IMR-90 (cell line): ENCODE results near the gene BAIAP2. TPM values are rescaled to one million over a fixed set of nuclear protein-coding genes. Genes with fewer than 3 reads are reported as not detected.

ENCODE experiments used
- ATAC-seq: fragments of 200-7000 bp; cut with Tn5 transposase; 2 replicates; pipeline ENCODE4 v1.9.1; 2020; ENCODE audit warnings: low read depth, mild to moderate bottlenecking, moderate library complexity
- BruUV-seq: library from RNA; stranded (reverse); fragments of 400-500 nt; replicated peaks from 2 replicates; lab custom pipeline; 2021; lab: Mats Ljungman, UMichigan
- CTCF ChIA-PET: fragments of 300-600 bp; formaldehyde crosslinking; extraction: SDS; loops from one replicate; lab custom pipeline; 2021; ENCODE audit warnings: antibody characterized with exemption; lab: Yijun Ruan, JAX
- POLR2A ChIA-PET: fragments of 300-600 bp; sonication (Branson Sonifier 250); formaldehyde crosslinking; loops from one replicate; lab custom pipeline; 2022; ENCODE audit warnings: antibody characterized with exemption; ENCODE audit not compliant: unreplicated experiment; lab: Charles Lee
- DNase-seq: peaks from one replicate; pipeline ENCODE4 v3.0.0; 2013
- H2AFZ ChIP-seq: replicated peaks from 2 replicates; pipeline ENCODE3; 2013; ENCODE audit warnings: low read length, mild to moderate bottlenecking; ENCODE audit not compliant: poor library complexity
- H2AK5ac ChIP-seq: 2 replicates; pipeline ENCODE4 v1.6.1; 2013; ENCODE audit warnings: low read depth, low read length, inconsistent platforms
- H2AK9ac ChIP-seq: replicated peaks from 2 replicates; pipeline ENCODE3; 2013; ENCODE audit warnings: mild to moderate bottlenecking, low read depth, low read length, moderate library complexity; ENCODE audit not compliant: poor library complexity
- H2BK120ac ChIP-seq: 2 replicates; pipeline ENCODE4 v1.6.1; 2013; ENCODE audit warnings: low read depth, low read length, inconsistent platforms
- H2BK15ac ChIP-seq: 3 replicates; pipeline ENCODE4 v1.6.1; 2013; ENCODE audit warnings: low read depth, low read length, inconsistent platforms
- H2BK20ac ChIP-seq: 2 replicates; pipeline ENCODE4 v1.6.1; 2013; ENCODE audit warnings: low read depth, mild to moderate bottlenecking, inconsistent platforms, low read length, moderate library complexity
- H2BK5ac ChIP-seq: 2 replicates; pipeline ENCODE4 v1.6.1; 2013; ENCODE audit warnings: mild to moderate bottlenecking, low read depth, low read length, inconsistent platforms; ENCODE audit not compliant: poor library complexity, severe bottlenecking
- H3K14ac ChIP-seq: replicated peaks from 2 replicates; pipeline ENCODE4 v1.6.1; 2013; ENCODE audit warnings: low read depth, low read length, inconsistent platforms
- H3K18ac ChIP-seq: 2 replicates; pipeline ENCODE4 v1.6.1; 2013; ENCODE audit warnings: low read depth, low read length, control low read depth
- H3K23ac ChIP-seq: 2 replicates; pipeline ENCODE4 v1.6.1; 2013; ENCODE audit warnings: low read depth, low read length, inconsistent platforms
- H3K27ac ChIP-seq: 2 replicates; pipeline ENCODE4 v1.5.1; 2013; ENCODE audit warnings: mild to moderate bottlenecking, control low read depth, low read length; ENCODE audit not compliant: insufficient read depth
- H3K27me3 ChIP-seq: 2 replicates; pipeline ENCODE4 v1.6.1; 2013; ENCODE audit warnings: low read length; ENCODE audit not compliant: control insufficient read depth, insufficient read depth
- H3K36me3 ChIP-seq: 2 replicates; pipeline ENCODE4 v1.6.1; 2013; ENCODE audit warnings: low read length, mixed read lengths; ENCODE audit not compliant: control insufficient read depth, insufficient read depth
- H3K4ac ChIP-seq: 2 replicates; pipeline ENCODE4 v1.6.1; 2013; ENCODE audit warnings: low read depth, low read length, inconsistent platforms
- H3K4me1 ChIP-seq: 2 replicates; pipeline ENCODE4 v1.6.1; 2013; ENCODE audit warnings: low read length, mixed read lengths; ENCODE audit not compliant: control insufficient read depth, insufficient read depth
- H3K4me2 ChIP-seq: 2 replicates; pipeline ENCODE4 v1.6.1; 2013; ENCODE audit warnings: low read depth, mild to moderate bottlenecking, control low read depth, low read length, moderate library complexity
- H3K4me3 ChIP-seq: 2 replicates; pipeline ENCODE4 v1.5.1; 2013; ENCODE audit warnings: low read depth, mild to moderate bottlenecking, control low read depth, low read length, moderate library complexity; ENCODE audit not compliant: insufficient read depth
- H3K56ac ChIP-seq: 2 replicates; pipeline ENCODE4 v1.6.1; 2013; ENCODE audit warnings: low read length, inconsistent platforms; ENCODE audit not compliant: insufficient read depth; ENCODE audit errors: extremely low read depth
- H3K79me1 ChIP-seq, 2 experiments: 2 replicates each; pipeline ENCODE4 v1.6.1; 2013; ENCODE audit warnings: low read length in 2 of 2, inconsistent platforms in 1 of 2, low read depth in 1 of 2
- H3K9ac ChIP-seq: 2 replicates; pipeline ENCODE4 v1.6.1; 2013; ENCODE audit warnings: low read depth, low read length, control low read depth
- H3K9me1 ChIP-seq: 2 replicates; pipeline ENCODE4 v1.6.1; 2013; ENCODE audit warnings: low read length, inconsistent platforms; ENCODE audit not compliant: insufficient read depth
- H3K9me3 ChIP-seq: 2 replicates; pipeline ENCODE4 v1.6.1; 2013; ENCODE audit warnings: low read length; ENCODE audit not compliant: control insufficient read depth, insufficient read depth
- H4K20me1 ChIP-seq: 2 replicates; pipeline ENCODE4 v1.6.1; 2013; ENCODE audit warnings: low read length, inconsistent platforms; ENCODE audit not compliant: insufficient read depth
- H4K5ac ChIP-seq: 2 replicates; pipeline ENCODE4 v1.6.1; 2013; ENCODE audit warnings: mild to moderate bottlenecking, low read depth, low read length, control low read depth
- H4K8ac ChIP-seq, 2 experiments: 2 replicates each; pipeline ENCODE4 v1.6.1; 2013; ENCODE audit warnings: low read depth in 2 of 2, low read length in 2 of 2, control low read depth in 1 of 2, inconsistent platforms in 1 of 2
- H4K91ac ChIP-seq: 2 replicates; pipeline ENCODE4 v1.6.1; 2013; ENCODE audit warnings: low read depth, low read length, inconsistent platforms; ENCODE audit not compliant: insufficient read depth
- BHLHE40 ChIP-seq: fragments of 150-350 bp; IDR thresholded peaks from 2 replicates; pipeline ENCODE4 v1.6.1; 2016; ENCODE audit warnings: mild to moderate bottlenecking, low read depth, low read length
- CEBPB ChIP-seq: IDR thresholded peaks from 2 replicates; pipeline ENCODE4 v1.6.1; 2012; ENCODE audit warnings: low read depth, low read length, improper control_type of control experiment
- CHD1 ChIP-seq: IDR thresholded peaks from 2 replicates; pipeline ENCODE4 v1.6.1; 2012; ENCODE audit warnings: low read depth, low read length, improper control_type of control experiment
- MXI1 ChIP-seq: IDR thresholded peaks from 2 replicates; pipeline ENCODE4 v1.6.1; 2012; ENCODE audit warnings: low read depth, mild to moderate bottlenecking, low read length, moderate library complexity, borderline replicate concordance
- RAD21 ChIP-seq: IDR thresholded peaks from 2 replicates; pipeline ENCODE4 v1.6.1; 2012; ENCODE audit warnings: low read length, improper control_type of control experiment
- RFX5 ChIP-seq: IDR thresholded peaks from 2 replicates; pipeline ENCODE4 v1.8.0; 2012; ENCODE audit warnings: low read depth, mild to moderate bottlenecking, low read length, moderate library complexity
- SMC3 ChIP-seq: fragments of 150-350 bp; IDR thresholded peaks from 2 replicates; pipeline ENCODE4 v1.6.1; 2016; ENCODE audit warnings: low read depth, mild to moderate bottlenecking, antibody characterized with exemption, low read length, moderate library complexity
- WGBS, 2 experiments: methylation state at CpG; one replicate each; pipeline versions ENCODE4 v1.1.5 to v1.1.7; 2013; ENCODE audit warnings: missing lambda C conversion rate in 2 of 2; ENCODE audit not compliant: insufficient read length in 1 of 2; ENCODE audit errors: extremely low coverage in 2 of 2; 5-methylcytosine and 5-hydroxymethylcytosine counted together
- dilution Hi-C: fragments of 300-500 bp; cut with HindIII; formaldehyde crosslinking; loops from one replicate; pipeline ENCODE4 v1.14.3; 2018; ENCODE audit warnings: low sequenced_read_pairs; ENCODE audit not compliant: unreplicated experiment
- in situ Hi-C: fragments of 300-500 bp; cut with MboI; formaldehyde crosslinking; loops from 3 replicates; pipeline ENCODE4 v1.14.3; 2019; ENCODE audit warnings: low sequenced_read_pairs, inconsistent platforms, mixed read lengths
- intact Hi-C: fragments of 100-400 bp; cut with micrococcal nuclease; formaldehyde crosslinking; loops from 2 replicates; pipeline ENCODE4 v1.10.0; 2022
- polyA plus RNA-seq, 3 experiments: library from polyadenylated mRNA; depleted of rRNA; stranded (reverse); fragments of >200 nt; gene quantifications; 2 replicates each; pipeline ENCODE4 v1.2.3, GENCODE V29; 2012; ENCODE audit warnings: low replicate concordance in 1 of 3
- total RNA-seq: library from RNA; depleted of rRNA; stranded (reverse); fragments of >200 nt; gene quantifications from 2 replicates; pipeline ENCODE4 v1.2.3, GENCODE V29; 2012
- TF ChIP-seq, protein P1 (sequence below): conservative IDR thresholded peaks from 2 replicates; pipeline ENCODE4 v1.5.1; 2012; ENCODE audit warnings: mild to moderate bottlenecking, low read depth, low read length, improper control_type of control experiment
- TF ChIP-seq, protein P2 (sequence below): fragments of 150-350 bp; IDR thresholded peaks from 2 replicates; pipeline ENCODE4 v1.6.1; 2017; ENCODE audit warnings: mild to moderate bottlenecking, antibody characterized with exemption, low read length, low read depth

The BAIAP2 gene
- total and polyA plus RNA-seq, 2 of the 4 experiments (the other 2 are of a cell fraction): 18.3 to 32.6 TPM

DNA sequence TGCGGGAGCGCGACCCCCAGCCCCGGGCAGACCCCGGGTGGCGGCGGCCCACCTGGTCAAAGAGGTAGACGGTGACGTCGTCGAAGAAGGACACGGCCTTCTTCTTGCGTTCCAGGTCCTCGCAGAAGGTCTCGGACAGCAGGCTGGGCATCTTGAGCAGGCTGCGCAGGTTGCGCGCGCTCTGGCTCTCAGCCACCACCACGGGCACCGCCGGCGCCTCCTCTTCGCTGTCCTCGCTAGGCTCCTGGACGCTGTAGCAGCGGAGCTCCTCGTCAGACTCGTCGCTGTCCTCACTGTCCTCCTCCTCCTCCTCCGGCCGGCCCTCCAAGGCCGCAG is 85.2 kb downstream of the BAIAP2 start (continued):
- TF ChIP-seq, protein P1, sequence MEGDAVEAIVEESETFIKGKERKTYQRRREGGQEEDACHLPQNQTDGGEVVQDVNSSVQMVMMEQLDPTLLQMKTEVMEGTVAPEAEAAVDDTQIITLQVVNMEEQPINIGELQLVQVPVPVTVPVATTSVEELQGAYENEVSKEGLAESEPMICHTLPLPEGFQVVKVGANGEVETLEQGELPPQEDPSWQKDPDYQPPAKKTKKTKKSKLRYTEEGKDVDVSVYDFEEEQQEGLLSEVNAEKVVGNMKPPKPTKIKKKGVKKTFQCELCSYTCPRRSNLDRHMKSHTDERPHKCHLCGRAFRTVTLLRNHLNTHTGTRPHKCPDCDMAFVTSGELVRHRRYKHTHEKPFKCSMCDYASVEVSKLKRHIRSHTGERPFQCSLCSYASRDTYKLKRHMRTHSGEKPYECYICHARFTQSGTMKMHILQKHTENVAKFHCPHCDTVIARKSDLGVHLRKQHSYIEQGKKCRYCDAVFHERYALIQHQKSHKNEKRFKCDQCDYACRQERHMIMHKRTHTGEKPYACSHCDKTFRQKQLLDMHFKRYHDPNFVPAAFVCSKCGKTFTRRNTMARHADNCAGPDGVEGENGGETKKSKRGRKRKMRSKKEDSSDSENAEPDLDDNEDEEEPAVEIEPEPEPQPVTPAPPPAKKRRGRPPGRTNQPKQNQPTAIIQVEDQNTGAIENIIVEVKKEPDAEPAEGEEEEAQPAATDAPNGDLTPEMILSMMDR: no peak
- no peak for TF ChIP-seq CEBPB
- no peak for TF ChIP-seq RAD21

DNA sequence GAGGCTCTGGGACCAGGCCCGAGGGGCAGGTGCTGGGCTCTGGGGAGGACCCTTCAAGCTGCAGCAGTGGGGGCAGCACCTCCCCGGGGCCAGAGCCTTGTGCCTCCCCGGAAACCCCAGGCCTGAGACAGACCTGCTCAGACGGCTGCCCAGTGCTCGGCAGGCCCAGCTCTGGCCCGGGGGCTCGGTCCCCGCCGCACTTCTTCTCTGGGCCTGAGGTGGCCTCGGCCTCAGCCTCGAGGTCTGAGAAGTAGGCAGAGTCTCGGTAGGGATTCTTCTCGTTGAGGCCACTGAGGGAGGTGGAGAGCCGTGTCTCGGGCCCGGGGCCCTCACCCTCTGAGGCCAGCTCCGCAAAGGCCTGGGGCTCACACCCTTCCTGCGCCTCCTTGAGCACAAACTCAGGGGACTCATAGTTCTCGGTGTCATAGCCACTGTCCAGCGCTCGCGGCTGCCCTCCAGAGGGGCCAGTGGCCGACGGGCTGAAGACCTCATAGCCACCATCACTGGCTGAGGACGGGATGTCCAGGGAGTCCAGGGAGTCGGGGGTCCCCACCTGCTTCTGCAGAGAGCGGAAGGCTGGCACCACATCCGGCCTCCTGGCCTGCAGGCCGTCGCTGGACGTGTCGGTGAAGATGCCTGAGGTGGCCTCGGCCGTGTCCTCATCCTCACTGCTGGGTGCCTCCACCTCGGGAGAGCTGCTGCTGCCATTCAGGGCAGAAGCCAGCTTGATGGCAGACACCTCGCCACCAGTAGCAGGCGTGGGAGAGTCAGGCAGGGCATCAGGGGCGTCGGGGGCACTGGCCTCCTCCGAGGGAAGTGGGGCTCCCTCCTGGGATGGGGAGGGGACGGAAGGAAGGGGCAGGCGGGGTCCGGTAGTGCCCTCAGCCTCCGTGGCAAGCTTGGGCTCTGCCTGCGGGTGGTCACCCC is 86.0 kb downstream of the BAIAP2 start:
- no peak for ATAC-seq
- no peak overlapping the region for H3K4ac ChIP-seq
- H3K23ac ChIP-seq: no peak overlapping the region
- H3K36me3 ChIP-seq: no peaks in the 10 kb centered on the region
- no peak overlapping the region for H2AFZ ChIP-seq
- H3K14ac ChIP-seq: no peak overlapping the region
- 77% methylated on average over 23 of the region's 45 CpGs; no CpG with 5 or more reads in 1 of the 2 experiments for WGBS, 2 experiments
- H3K9ac ChIP-seq: no peak overlapping the region
- ChIA-PET POLR2A (no interaction called here), CTCF (no interaction called here)
- DNase-seq: no peak
- H3K18ac ChIP-seq: no peak overlapping the region
- no peaks in the 10 kb centered on the region for H4K20me1 ChIP-seq
- H4K5ac ChIP-seq: no peak overlapping the region
- no peak overlapping the region for H4K8ac ChIP-seq
- no peak overlapping the region for H2BK5ac ChIP-seq
- no TSS peak for BruUV-seq
- no peak overlapping the region for H2BK15ac ChIP-seq
- H3K27ac ChIP-seq: no peak overlapping the region
- H4K91ac ChIP-seq: no peak overlapping the region
- no peak overlapping the region for H3K4me3 ChIP-seq
- H2BK20ac ChIP-seq: no peak overlapping the region
- dilution Hi-C loops: no loop called here
- intact Hi-C loops: no loop called here
- H3K9me3 ChIP-seq: no peaks in the 10 kb centered on the region
- H3K9me1 ChIP-seq: no peaks in the 10 kb centered on the region
- H2AK9ac ChIP-seq: no peak overlapping the region
- peaks cover 31% of the 10 kb centered on the region for H3K27me3 ChIP-seq
- peaks cover 3% of the 10 kb centered on the region for H3K4me1 ChIP-seq
- no peak overlapping the region for H2AK5ac ChIP-seq
- no peak overlapping the region for H3K56ac ChIP-seq
- no peaks in the 10 kb centered on the region for H3K79me1 ChIP-seq
- no peak overlapping the region for H2BK120ac ChIP-seq
- in situ Hi-C loops: no loop called here
- H3K4me2 ChIP-seq: no peak overlapping the region
- no peak for TF ChIP-seq RFX5
- no peak for TF ChIP-seq CHD1
- no peak for TF ChIP-seq BHLHE40
- TF ChIP-seq, protein P1: no peak
- TF ChIP-seq MXI1: no peak
- TF ChIP-seq, protein P2, sequence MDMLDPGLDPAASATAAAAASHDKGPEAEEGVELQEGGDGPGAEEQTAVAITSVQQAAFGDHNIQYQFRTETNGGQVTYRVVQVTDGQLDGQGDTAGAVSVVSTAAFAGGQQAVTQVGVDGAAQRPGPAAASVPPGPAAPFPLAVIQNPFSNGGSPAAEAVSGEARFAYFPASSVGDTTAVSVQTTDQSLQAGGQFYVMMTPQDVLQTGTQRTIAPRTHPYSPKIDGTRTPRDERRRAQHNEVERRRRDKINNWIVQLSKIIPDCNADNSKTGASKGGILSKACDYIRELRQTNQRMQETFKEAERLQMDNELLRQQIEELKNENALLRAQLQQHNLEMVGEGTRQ: no peak
- TF ChIP-seq RAD21: no peak
- no peak for TF ChIP-seq SMC3
